Measurements from ENCODE around the gene DLGAP1. TPM values are rescaled to one million over a fixed set of nuclear protein-coding genes. Genes with fewer than 3 reads are reported as not detected.

The DLGAP1 gene
- total RNA-seq, 1 donor from 2014 or later: 3.7 TPM

DNA sequence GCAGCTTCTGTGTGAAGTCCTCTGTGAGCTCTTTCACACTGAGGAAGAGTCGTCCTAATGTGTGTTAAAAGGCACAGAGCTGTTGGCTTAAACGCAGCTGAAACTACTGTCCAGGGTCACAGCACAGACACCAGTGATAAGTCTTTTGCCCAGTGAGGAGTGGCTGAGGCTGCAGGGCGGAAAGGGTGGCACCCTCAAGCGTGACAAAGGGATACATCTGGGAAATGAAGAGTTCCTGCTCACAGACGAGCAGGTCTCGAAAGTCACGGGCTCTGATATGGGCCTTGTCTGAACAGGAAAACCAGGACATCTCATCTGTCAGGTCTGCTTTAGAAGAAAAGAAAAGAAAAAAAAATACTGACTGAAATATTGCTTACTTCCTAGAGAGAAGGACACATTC, 968.6 kb downstream of the DLGAP1 start:
- Mint-ChIP-seq H3K4me3 (no peak overlapping the region), H3K9me3 (peaks cover 4% of the 10 kb centered on the region), H3K4me1 (ENCODE audit: unreplicated experiment) (peaks cover 3% of the 10 kb centered on the region), H3K27ac (no peak overlapping the region), H3K27me3 (peaks cover 6% of the 10 kb centered on the region), H3K36me3 (no peaks in the 10 kb centered on the region)
- TF ChIP-seq, protein P1, sequence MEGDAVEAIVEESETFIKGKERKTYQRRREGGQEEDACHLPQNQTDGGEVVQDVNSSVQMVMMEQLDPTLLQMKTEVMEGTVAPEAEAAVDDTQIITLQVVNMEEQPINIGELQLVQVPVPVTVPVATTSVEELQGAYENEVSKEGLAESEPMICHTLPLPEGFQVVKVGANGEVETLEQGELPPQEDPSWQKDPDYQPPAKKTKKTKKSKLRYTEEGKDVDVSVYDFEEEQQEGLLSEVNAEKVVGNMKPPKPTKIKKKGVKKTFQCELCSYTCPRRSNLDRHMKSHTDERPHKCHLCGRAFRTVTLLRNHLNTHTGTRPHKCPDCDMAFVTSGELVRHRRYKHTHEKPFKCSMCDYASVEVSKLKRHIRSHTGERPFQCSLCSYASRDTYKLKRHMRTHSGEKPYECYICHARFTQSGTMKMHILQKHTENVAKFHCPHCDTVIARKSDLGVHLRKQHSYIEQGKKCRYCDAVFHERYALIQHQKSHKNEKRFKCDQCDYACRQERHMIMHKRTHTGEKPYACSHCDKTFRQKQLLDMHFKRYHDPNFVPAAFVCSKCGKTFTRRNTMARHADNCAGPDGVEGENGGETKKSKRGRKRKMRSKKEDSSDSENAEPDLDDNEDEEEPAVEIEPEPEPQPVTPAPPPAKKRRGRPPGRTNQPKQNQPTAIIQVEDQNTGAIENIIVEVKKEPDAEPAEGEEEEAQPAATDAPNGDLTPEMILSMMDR (conservative IDR thresholded peaks at IDR 0.05): no peak
- DNase-seq (ENCODE audit: extremely low spot score, unreplicated experiment): no peak

DNA sequence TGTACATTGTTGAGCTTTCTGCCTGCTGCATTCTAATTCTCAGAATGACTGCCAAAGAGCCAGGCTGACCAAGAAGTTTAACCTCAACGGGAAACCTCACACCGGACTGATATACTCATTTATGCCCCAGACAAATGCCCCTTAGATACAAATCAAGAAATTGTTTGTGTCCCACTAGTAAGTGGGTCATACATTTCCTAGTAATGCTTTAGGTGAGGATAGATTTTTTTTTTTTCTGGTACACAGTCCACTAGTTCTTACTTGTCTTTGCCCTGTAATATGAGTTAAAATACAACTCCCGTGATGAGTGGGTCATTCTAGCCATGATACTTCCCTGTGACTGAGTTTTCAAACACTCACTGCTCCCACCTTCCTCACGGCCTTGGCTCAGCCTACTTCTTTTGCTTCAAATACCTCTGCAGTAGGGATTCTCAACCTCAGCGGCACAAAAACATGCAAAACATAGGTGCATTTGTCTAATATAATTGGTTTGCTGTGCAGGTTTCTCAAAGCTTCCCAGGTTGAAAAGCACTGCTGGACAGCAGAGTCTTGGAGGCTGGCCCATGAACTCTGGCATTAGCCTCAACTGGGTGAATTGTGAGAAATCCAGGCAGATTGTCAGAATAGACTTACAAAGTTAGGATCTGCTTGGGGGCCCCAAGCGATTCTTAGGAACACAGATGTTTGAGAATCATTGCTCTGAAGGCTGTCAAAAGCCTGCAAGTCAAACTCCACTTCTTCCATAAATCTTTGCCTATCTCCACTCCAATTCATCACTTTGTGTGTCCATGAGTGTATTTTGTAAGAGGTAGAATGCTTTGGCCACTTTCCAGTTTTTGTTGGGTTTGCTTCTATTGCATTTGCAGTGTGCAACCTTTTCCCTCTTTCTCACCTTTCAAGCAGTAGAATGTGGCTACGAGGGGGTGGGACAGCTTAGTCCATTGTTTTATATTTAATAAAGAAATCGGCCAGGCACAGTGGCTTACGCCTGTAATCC, 969.7 kb downstream of the DLGAP1 start:
- Mint-ChIP-seq H3K9me3 (peaks cover 4% of the 10 kb centered on the region), H3K36me3 (no peaks in the 10 kb centered on the region), H3K27ac (no peak overlapping the region), H3K4me3 (no peak overlapping the region), H3K27me3 (peaks cover 6% of the 10 kb centered on the region), H3K4me1 (ENCODE audit: unreplicated experiment) (peaks cover 3% of the 10 kb centered on the region)
- TF ChIP-seq, protein P1 (conservative IDR thresholded peaks at IDR 0.05): no peak
- DNase-seq (ENCODE audit: extremely low spot score, unreplicated experiment): no peak

DNA sequence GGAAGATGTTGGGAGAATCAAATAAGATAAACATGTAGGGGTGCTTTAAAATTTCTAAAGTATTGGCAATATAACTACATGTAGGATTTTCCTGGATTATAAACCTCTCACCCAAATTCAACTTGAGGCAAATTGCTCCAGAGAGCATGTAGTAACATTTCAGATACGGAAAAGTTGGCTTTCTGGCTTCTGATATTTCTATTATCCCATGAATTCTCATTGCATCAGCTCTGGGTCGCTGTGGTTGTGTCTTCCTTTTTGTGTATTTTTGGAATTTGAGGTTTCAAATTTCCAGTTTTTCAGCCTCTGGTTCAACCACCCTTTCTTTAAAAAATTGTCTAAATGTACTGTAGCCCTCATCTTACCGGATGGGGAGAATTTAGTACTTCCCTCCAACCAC, 972.8 kb downstream of the DLGAP1 start:
- DNase-seq (ENCODE audit: extremely low spot score, unreplicated experiment): no peak
- Mint-ChIP-seq H3K36me3 (no peaks in the 10 kb centered on the region), H3K27me3 (peaks cover 4% of the 10 kb centered on the region), H3K4me3 (no peak overlapping the region), H3K27ac (no peak overlapping the region), H3K4me1 (ENCODE audit: unreplicated experiment) (peaks cover 3% of the 10 kb centered on the region), H3K9me3 (no peaks in the 10 kb centered on the region)
- TF ChIP-seq, protein P1 (conservative IDR thresholded peaks at IDR 0.05): no peak

- H3K9me3 Mint-ChIP-seq: no peaks in the 10 kb centered on the region
- TF ChIP-seq, protein P1 (conservative IDR thresholded peaks at IDR 0.05): peak; percentile 71
- H3K4me3 Mint-ChIP-seq: no peak overlapping the region
- H3K4me1 Mint-ChIP-seq (ENCODE audit: unreplicated experiment): peaks cover 3% of the 10 kb centered on the region
- H3K27me3 Mint-ChIP-seq: peaks cover 4% of the 10 kb centered on the region
- no peak for DNase-seq (ENCODE audit: extremely low spot score, unreplicated experiment)
- no peaks in the 10 kb centered on the region for H3K36me3 Mint-ChIP-seq
- no peak overlapping the region for H3K27ac Mint-ChIP-seq
These were observed 973.4 kb downstream of the DLGAP1 start for GRCh38 chr18:3481696-3482210.

DNA sequence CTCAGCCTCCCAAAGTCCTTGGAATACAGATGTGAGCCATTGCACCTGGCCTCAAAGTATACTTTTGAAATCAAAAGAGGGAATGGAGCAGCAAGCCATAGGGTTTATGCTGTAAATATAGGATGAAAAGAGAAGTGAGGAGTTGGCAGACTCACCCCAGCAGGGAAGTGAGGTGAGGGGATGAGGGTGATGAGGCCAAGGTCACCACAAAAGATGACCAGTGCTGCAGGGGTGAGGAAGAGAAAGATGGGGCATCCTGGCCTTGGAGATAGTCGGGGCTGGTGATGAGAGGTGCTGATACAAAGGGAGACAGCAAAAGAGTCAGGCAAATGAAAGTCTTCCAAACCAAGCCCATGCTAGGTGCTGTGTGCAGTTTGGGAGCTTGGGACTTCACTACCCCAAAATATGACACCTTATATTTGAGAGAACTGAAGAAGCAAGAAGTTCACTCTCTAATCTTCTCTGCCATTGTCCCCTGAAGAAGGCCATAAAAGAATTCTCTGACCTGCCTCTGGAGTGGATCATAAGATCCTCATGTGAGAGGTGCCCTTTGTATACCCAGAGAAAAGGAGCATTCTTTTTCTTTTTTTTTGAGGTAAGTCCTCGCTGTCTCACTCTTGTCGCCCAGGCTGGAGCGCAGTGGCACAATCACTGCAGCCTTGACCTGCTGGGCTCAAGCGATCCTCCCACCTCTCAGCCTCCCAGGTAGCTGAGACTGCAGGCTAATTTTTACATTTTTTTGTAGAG, 974.1 kb downstream of the DLGAP1 start:
- no peaks in the 10 kb centered on the region for H3K36me3 Mint-ChIP-seq
- TF ChIP-seq, protein P1 (conservative IDR thresholded peaks at IDR 0.05): no peak
- H3K27me3 Mint-ChIP-seq: peaks cover 4% of the 10 kb centered on the region
- H3K27ac Mint-ChIP-seq: no peak overlapping the region
- H3K4me1 Mint-ChIP-seq (ENCODE audit: unreplicated experiment): peaks cover 3% of the 10 kb centered on the region
- H3K4me3 Mint-ChIP-seq: no peak overlapping the region
- DNase-seq (ENCODE audit: extremely low spot score, unreplicated experiment): no peak
- no peaks in the 10 kb centered on the region for H3K9me3 Mint-ChIP-seq

Data from type B pancreatic cell (in vitro differentiated cells).